ENCODE data around the gene DOCK3. TPM values are rescaled to one million over a fixed set of nuclear protein-coding genes. Genes with fewer than 3 reads are reported as not detected.
"Not testable (repeated sequence)": the region's sequence is repeated elsewhere in the genome, so short reads cannot be mapped to it uniquely, and the experiment has no call there.

Gene DOCK3
- total and polyA plus RNA-seq, 3 donors from 2014 or later, result 8.4 to 11.7 (median 11.2) TPM

DNA sequence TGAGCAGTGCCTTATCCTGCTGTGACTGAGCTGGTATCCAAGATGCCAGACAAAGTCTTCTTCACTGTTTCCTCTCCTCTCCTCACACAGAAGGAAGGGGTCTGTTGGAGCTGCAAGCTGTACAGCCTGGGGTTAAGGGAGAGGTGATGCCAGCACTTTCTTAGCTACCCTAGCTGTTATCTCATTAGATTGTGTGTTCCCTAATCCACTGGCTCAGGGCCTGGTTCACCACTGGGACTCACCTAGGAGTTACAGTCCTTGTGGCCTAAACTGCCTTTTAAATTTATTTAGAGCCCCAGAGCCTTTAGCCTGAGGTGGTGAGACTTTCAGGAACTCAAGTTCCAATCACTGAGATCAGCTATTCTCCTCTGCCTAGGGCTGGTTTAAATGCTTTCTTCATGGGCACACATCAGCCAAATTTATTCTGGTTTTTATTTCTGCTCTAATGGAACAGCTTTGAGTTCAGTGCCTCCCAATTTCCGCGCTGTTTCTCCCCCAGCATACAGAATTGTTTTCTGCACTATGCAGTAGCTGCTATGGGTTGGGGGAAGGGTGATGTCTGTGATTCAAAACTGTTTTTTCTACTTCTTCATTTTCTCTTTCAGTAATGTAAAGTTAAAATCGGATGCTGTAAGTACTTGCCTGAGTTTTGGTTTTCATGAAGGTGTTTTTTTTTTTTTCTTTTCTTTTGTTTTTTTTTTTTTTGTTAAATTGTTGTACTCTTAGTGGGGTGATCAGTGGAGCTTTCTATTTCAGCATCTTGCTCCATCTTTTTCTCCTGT lies 198.8 kb downstream of the DOCK3 start:
- DNase-seq, result no peak
- Histone ChIP-seq H3K36me3 (ENCODE audit: low read depth, missing control alignments) (no peaks in the 10 kb centered on the region), H3K4me3 (no peak overlapping the region), H3K27me3 (no peaks in the 10 kb centered on the region), H3K4me1 (no peaks in the 10 kb centered on the region), H3K9me3 (no peaks in the 10 kb centered on the region), H3K27ac (no peak overlapping the region)
- intact Hi-C loops (cut with DNase I; ENCODE audit: low total_unique reads), result no loop called here
- 86 to 87% methylated on average over 3 of the region's 3 CpGs for WGBS, 2 donors
- no peak for TF ChIP-seq POLR2A (IDR thresholded peaks at IDR 0.05)
- TF ChIP-seq, protein P1, sequence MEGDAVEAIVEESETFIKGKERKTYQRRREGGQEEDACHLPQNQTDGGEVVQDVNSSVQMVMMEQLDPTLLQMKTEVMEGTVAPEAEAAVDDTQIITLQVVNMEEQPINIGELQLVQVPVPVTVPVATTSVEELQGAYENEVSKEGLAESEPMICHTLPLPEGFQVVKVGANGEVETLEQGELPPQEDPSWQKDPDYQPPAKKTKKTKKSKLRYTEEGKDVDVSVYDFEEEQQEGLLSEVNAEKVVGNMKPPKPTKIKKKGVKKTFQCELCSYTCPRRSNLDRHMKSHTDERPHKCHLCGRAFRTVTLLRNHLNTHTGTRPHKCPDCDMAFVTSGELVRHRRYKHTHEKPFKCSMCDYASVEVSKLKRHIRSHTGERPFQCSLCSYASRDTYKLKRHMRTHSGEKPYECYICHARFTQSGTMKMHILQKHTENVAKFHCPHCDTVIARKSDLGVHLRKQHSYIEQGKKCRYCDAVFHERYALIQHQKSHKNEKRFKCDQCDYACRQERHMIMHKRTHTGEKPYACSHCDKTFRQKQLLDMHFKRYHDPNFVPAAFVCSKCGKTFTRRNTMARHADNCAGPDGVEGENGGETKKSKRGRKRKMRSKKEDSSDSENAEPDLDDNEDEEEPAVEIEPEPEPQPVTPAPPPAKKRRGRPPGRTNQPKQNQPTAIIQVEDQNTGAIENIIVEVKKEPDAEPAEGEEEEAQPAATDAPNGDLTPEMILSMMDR (IDR thresholded peaks at IDR 0.05), result no peak

DNA sequence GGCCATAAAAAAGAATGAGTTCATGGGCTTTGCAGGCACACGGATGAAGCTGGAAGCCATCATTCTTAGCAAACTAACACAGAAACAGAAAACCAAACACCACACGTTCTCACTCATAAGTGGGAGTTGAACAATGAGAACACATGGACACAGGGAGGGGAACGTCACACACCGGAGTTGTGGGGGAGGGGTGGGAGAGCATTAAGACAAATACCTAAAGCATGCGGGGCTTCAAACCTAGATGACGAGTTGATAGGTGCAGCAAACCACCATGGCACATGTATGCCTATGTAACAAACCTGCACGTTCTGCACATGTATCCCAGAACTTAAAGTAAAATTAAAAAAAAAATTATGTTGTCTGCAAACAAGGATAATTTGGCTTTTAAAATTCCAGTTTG lies 200.1 kb downstream of the DOCK3 start:
- H3K27me3 ChIP-seq; H3K27ac ChIP-seq; DNase-seq; H3K4me3 ChIP-seq; H3K36me3 ChIP-seq (ENCODE audit: low read depth, missing control alignments); H3K9me3 ChIP-seq; intact Hi-C loops (cut with DNase I; ENCODE audit: low total_unique reads); H3K4me1 ChIP-seq: not testable (repeated sequence)
- 44 to 52% methylated on average over 7 of the region's 7 CpGs for WGBS, 2 donors

DNA sequence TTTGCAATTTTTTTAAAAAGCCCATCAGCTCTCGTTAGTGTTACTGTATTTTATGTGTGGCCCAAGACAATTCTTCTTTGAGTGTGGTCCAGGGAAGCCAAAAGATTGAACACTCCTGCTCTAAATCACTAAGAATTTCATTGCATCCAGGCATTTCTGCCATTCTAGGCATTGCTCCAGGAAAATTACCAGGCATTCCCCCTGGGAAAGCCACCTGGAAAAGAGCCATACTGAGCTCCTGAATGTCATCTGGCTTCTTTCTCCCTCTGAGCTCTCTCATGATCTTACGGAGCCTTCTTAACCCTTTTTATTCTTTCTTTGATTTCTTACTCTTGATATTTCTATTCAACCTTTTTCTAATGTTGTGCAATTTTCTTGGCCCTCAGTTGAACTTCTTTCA lies 202.2 kb downstream of the DOCK3 start:
- no peak overlapping the region for H3K27ac ChIP-seq
- intact Hi-C loops (cut with DNase I; ENCODE audit: low total_unique reads), result no loop called here
- H3K4me3 ChIP-seq, result no peak overlapping the region
- no peaks in the 10 kb centered on the region for H3K4me1 ChIP-seq
- WGBS, 2 donors, result 58 to 62% methylated on average over 2 of the region's 2 CpGs
- no peaks in the 10 kb centered on the region for H3K36me3 ChIP-seq (ENCODE audit: low read depth, missing control alignments)
- DNase-seq, result no peak
- no peaks in the 10 kb centered on the region for H3K9me3 ChIP-seq
- H3K27me3 ChIP-seq, result no peaks in the 10 kb centered on the region
- TF ChIP-seq, protein P1 (IDR thresholded peaks at IDR 0.05), result no peak
- no peak for TF ChIP-seq POLR2A (IDR thresholded peaks at IDR 0.05)

DNA sequence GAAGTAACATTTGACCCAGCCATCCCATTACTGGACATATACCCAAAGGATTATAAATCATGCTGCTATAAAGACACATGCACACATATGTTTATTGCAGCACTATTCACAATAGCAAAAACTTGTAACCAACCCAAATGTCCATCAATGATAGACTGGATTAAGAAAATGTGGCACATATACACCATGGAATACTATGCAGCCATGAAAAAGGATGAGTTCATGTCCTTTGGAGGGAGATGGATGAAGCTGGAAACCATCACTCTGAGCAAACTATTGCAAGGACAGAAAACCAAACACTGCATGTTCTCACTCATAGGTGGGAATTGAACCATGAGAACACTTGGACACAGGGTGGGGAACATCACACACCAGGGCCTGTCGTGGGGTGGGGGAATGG lies 208.0 kb downstream of the DOCK3 start:
- 82 to 85% methylated on average over 1 of the region's 1 CpG for WGBS, 2 donors
- H3K9me3 ChIP-seq; H3K27ac ChIP-seq; H3K4me1 ChIP-seq; intact Hi-C loops (cut with DNase I; ENCODE audit: low total_unique reads); H3K4me3 ChIP-seq; DNase-seq; H3K27me3 ChIP-seq; H3K36me3 ChIP-seq (ENCODE audit: low read depth, missing control alignments): not testable (repeated sequence)

DNA sequence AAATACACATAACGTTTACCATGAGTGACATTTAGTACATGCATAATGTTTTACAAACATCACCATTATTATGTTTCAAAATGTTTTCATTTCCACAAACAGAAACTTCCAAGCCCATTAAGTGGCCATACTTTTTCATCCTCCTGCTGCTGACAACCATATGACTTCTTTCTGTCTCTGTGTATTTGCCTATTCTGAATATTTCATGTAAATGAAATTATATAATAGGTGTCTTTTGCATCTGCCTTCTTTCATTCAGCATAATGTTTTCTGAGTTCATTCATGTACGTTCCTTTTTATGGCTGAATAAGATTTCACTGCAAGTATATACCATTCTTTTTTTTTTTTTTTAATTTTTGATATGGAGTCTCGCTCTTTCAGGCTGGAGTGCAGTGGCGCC lies 209.0 kb downstream of the DOCK3 start:
- no peaks in the 10 kb centered on the region for H3K36me3 ChIP-seq (ENCODE audit: low read depth, missing control alignments)
- TF ChIP-seq, protein P1 (IDR thresholded peaks at IDR 0.05), result no peak
- no peak for TF ChIP-seq POLR2A (IDR thresholded peaks at IDR 0.05)
- WGBS, 2 donors, result 87 to 91% methylated on average over 4 of the region's 4 CpGs
- DNase-seq, result no peak
- no peaks in the 10 kb centered on the region for H3K9me3 ChIP-seq
- no peak overlapping the region for H3K27ac ChIP-seq
- no peaks in the 10 kb centered on the region for H3K27me3 ChIP-seq
- intact Hi-C loops (cut with DNase I; ENCODE audit: low total_unique reads), result no loop called here
- no peak overlapping the region for H3K4me3 ChIP-seq
- no peaks in the 10 kb centered on the region for H3K4me1 ChIP-seq
